GM21423 (cell line): ENCODE data around the gene CEMIP.
"Not testable (repeated sequence)": the region's sequence is repeated elsewhere in the genome, so short reads cannot be mapped to it uniquely, and the experiment has no call there.

Experiments
- ATAC-seq: cut with Tn5 transposase; IDR thresholded peaks from one replicate; pipeline ENCODE4 v1.9.1; 2021; ENCODE audit warnings: mild to moderate bottlenecking, moderate library complexity; ENCODE audit not compliant: unreplicated experiment

The CEMIP gene

GRCh38 chr15:80758130-80758745, 20.9 kb upstream of the CEMIP start:
- no peak for ATAC-seq

GRCh38 chr15:80760960-80761359, 18.2 kb upstream of the CEMIP start:
- ATAC-seq = no peak

- no peak for ATAC-seq
Observed at GRCh38 chr15:80761754-80762153, 17.4 kb upstream of the CEMIP start.

- ATAC-seq = not testable (repeated sequence)
Observed at GRCh38 chr15:80763235-80763634, 15.9 kb upstream of the CEMIP start.

- ATAC-seq = no peak
Observed at GRCh38 chr15:80764535-80764934, 14.6 kb upstream of the CEMIP start.

- ATAC-seq = no peak
Observed at GRCh38 chr15:80766275-80766674, 12.9 kb upstream of the CEMIP start.

GRCh38 chr15:80768158-80768557, 11.0 kb upstream of the CEMIP start:
- ATAC-seq = no peak

- no peak for ATAC-seq
Observed at GRCh38 chr15:80769153-80769828, 9.9 kb upstream of the CEMIP start.

GRCh38 chr15:80769829-80770705, 9.1 kb upstream of the CEMIP start:
- ATAC-seq = no peak

- ATAC-seq = no peak
Observed at GRCh38 chr15:80773122-80773551, 6.0 kb upstream of the CEMIP start.

- no peak for ATAC-seq
Observed at GRCh38 chr15:80773792-80774352, 5.3 kb upstream of the CEMIP start.

GRCh38 chr15:80774486-80774885, 4.7 kb upstream of the CEMIP start:
- ATAC-seq = no peak

- ATAC-seq = no peak
Observed at GRCh38 chr15:80775338-80775737, 3.8 kb upstream of the CEMIP start.

GRCh38 chr15:80776420-80777045, 2.6 kb upstream of the CEMIP start:
- no peak for ATAC-seq

- no peak for ATAC-seq
Observed at GRCh38 chr15:80777137-80777536, 2.0 kb upstream of the CEMIP start.

- no peak for ATAC-seq
Observed at GRCh38 chr15:80777826-80778620, 1.1 kb upstream of the CEMIP start.

- ATAC-seq = no peak
Observed at GRCh38 chr15:80778621-80778963, 578 bp upstream of the CEMIP start.

- no peak for ATAC-seq
Observed at GRCh38 chr15:80779658-80780415, 667 bp downstream of the CEMIP start.

- no peak for ATAC-seq
Observed at GRCh38 chr15:80780416-80781221, 1.4 kb downstream of the CEMIP start.
